NCI-H510A (cell line): ENCODE data around the gene SLC6A7.

ENCODE experiments used
- DNase-seq: peaks from one replicate; lab custom pipeline; 2025; lab: John Stamatoyannopoulos, UW

Gene SLC6A7

GRCh38 chr5:150190987-150191386 lies 1.1 kb downstream of the SLC6A7 start:
- DNase-seq = no peak

GRCh38 chr5:150192462-150192861 lies 2.6 kb downstream of the SLC6A7 start:
- no peak for DNase-seq

- DNase-seq = no peak
Measured at GRCh38 chr5:150195736-150196485, 6.0 kb downstream of the SLC6A7 start.

DNA sequence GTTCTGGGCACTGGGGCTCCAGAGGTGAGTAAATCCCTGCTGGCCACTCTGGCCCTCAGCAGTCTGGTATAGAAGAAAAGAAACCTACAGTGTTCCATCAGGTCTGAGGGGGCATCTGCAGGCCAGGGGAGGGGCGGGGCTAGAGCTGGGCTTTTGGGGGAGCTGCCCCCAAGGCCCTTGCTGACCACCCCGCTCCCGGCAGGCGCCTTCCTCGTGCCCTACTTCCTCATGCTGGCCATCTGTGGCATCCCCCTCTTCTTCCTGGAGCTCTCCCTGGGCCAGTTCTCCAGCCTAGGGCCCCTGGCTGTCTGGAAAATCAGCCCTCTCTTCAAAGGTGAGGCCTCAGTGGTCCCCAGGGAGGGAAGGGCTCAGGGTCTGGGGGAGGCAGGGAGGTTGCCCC lies 6.7 kb downstream of the SLC6A7 start:
- no peak for DNase-seq

- no peak for DNase-seq
Measured at GRCh38 chr5:150196986-150197385, 7.1 kb downstream of the SLC6A7 start.

GRCh38 chr5:150197476-150197875 lies 7.6 kb downstream of the SLC6A7 start:
- no peak for DNase-seq

GRCh38 chr5:150202501-150202900 lies 12.6 kb downstream of the SLC6A7 start:
- DNase-seq = no peak

DNA sequence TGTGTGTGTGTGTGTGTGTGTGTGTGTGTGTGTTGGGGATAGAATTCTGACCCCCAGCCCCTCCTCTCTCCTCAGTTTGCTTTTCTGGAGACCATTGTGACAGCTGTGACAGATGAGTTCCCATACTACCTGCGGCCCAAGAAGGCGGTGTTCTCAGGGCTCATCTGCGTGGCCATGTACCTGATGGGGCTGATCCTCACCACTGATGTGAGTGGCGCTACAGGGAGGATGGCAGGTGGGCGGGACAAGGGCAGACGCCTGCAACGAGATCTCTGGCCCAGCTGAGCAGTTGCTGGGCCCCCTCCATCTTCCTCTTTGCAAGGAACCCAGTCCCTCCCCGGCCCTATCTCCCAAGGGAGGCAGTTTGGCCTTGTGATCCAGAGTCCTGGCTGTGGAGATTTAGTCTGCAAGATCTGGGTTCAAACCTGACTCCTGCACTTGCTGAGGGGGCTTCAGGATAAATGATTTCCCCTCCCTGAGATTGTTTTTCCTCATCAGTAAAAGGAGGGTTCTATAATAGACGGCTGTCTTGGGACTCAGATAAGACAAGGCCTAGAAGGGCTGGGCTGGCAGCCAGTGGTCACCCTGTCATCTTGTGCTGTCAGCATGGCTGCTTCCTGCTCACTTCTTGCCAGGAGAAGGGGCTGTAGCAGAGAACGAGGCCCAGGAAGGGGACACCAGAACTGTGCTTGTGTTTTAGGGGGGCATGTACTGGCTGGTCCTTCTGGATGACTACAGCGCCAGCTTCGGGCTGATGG lies 14.1 kb downstream of the SLC6A7 start:
- no peak for DNase-seq

DNA sequence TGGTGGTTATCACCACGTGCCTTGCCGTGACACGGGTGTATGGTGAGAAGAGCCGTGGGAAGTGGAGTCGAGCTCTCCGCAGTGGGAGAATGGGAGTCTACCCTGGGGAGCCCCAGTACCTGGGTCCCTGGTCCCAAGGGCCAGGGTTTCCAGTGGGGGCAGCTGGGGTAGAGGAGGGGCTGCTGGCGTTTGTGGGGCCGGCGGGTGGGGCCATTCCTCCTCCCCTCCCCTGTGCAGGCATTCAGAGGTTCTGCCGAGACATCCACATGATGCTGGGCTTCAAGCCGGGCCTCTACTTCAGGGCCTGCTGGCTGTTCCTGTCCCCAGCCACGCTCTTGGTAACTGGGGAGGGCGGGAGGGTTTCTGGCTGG lies 14.7 kb downstream of the SLC6A7 start:
- no peak for DNase-seq

- DNase-seq = no peak
Measured at GRCh38 chr5:150206098-150206778, 16.4 kb downstream of the SLC6A7 start.

DNA sequence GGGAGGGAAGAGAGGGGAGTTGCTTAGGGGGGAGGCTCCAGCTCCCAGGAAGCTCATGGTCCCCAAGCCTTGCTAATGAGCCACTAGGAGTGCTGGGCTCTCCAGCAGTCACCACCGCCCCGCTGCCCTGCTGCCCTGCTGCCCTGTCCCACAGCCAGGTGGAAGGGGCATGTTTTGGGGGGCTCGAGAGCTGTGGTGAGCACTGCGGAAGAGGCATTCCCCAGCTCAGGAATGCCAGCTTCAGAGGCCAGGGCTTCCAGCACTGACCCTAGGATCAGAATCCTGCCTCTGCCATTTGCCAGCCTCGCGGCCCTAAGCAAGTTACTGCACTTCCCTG lies 16.9 kb downstream of the SLC6A7 start:
- DNase-seq = no peak

DNA sequence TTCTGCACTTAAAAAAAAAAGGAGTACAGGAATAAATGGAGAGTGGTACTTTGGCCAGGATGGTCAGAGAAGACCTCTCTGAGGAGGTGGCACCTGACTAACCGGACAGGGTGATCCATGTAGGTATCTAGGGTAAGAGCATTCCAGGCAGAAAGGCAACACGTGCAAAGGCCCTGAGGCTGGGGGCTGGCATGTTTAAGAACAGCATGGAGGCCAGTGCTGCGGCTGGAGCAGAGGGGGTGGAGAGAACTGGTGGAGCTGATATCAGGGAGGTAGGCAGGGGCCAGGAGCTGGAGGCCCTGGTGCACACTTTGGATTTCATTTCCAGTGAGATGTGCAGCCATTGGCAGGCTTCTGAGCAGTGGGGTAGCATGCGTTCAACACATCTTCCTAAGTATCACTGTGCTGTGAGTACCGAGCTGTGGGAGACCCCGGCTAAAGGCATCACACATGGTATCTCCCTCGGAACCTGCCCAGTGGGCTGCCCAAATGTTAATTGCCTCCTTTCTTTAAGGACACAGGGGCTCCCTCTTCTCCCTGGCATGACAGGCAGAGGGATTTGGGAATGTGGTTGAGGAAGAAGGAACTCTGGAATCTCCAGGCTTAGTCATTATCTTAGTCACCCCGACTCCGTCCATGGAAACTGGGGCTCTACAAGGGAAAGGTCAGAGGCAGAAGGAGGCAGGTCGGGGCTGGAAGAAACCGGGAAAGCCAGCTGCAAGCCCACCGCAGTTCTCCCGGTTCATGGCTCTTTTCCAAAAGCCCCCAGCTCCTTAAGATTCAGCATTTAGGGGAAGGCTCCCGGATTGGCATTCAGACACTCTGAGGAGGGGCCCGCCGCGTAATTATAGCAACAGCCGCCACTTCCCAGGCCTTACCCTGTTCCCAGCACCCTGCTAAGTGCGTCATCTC lies 18.6 kb downstream of the SLC6A7 start:
- no peak for DNase-seq

GRCh38 chr5:150209099-150209635 lies 19.3 kb downstream of the SLC6A7 start:
- DNase-seq = no peak

- no peak for DNase-seq
Measured at GRCh38 chr5:150210644-150211043, 20.8 kb downstream of the SLC6A7 start.

DNA sequence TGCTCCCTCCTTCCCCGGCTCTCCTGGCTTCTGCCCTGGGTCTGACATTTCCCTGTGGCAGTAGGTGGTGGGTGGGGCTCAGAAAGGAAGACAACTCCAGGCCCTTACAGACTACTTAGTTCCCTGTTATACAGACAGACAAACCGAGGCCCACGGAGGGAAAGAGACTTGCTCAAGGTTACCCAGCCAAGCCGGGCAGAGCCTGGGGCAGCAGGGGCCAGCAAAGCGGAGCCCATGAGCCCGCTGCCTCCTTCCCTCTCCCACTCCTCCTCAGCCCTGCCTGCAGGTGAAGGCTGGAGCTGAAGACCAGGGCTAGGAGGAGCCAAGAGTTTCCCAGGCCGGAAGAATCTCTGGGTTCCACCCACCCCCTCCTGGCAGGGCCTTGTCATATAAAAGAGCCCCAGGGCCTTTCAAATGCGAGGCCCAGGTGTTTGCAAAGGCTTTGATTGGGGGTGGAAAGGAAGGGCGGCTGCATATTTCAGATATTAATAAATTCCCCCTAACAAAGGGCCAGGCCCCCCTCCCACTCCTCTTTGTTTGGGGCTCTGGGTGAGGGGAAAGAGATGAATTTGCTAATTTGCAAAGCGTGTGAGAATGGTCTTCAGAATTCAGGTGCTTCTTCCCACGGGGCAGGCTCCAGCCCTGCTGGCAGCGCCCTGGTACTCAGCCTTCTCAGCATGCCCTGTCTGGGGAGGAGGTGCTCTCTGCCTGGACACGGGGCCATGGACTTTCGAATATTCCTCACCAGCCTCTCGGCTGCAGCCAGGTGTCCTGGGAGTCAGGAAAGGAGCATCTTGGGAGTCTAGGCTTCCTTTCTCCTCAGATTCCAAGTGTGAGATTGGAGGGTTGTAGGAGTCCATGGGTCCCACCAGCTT lies 21.5 kb downstream of the SLC6A7 start:
- DNase-seq = no peak

- DNase-seq = no peak
Measured at GRCh38 chr5:150213530-150213929, 23.7 kb downstream of the SLC6A7 start.

- DNase-seq = no peak
Measured at GRCh38 chr5:150214289-150214688, 24.4 kb downstream of the SLC6A7 start.

DNA sequence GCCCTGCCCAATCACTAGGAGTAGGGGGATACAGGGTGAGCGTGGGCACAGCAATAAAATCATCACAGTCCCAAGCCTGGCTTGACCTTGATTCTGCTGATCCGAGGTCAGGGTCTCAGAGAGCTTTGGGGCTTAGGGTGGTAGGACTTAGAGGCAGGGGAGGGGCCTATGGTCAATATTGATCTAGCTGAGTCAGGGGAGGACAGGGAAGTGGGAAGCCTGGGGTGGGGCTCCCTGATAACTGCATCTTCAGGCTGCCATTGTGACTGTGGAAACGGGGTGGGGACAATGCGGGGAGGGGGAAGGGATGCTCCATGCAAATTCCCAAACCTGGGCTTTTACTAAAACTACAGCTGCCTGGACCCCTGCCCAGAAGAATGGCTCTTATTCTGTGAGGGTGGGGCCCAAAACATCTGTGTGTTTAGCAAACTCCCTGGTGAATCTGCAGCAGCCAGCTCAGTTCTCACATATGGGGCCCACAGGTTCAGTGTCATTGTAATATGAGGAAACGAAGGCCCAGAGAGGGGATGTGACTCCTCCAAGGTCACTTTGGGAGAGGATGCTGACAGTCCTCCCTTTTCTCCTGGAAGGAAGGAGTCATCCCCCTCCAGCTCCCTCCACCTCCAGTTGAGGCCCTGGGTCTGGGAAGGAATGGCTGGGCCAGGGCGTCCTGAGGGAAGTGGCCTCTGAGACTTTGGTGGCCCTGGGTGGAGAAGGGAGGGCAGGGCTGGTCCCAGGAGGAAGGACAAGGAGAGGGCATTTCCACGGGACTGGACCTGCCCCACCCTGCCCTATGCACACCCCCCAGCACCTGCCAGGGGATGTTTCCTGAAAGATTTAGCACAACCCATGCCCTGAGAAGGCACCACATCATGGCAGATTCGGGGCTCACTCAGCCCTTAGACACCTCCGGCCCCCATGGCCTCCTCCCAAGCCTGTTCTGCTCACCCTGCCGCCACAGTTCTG lies 26.4 kb downstream of the SLC6A7 start:
- no peak for DNase-seq

GRCh38 chr5:150217038-150217437 lies 27.2 kb downstream of the SLC6A7 start:
- DNase-seq = no peak
